ENCODE results near the gene NNAT.

NNAT gene

GRCh38 chr20:37567671-37568588 lies 46.9 kb downstream of the NNAT start:
- DNase-seq, result no peak

GRCh38 chr20:37570419-37570818 lies 49.4 kb downstream of the NNAT start:
- DNase-seq, result no peak

- no peak for DNase-seq
Measured at GRCh38 chr20:37571033-37571432, 50.0 kb downstream of the NNAT start.
